GM06990 (cell line): ENCODE results near the gene PRRG3.
"Not testable (repeated sequence)": the region's sequence is repeated elsewhere in the genome, so short reads cannot be mapped to it uniquely, and the experiment has no call there.

ENCODE experiments used
- DNase-seq: peaks from one replicate; pipeline ENCODE4 v3.0.0-alpha.2; 2011; ENCODE audit not compliant: insufficient read length; ENCODE audit errors: extremely low read depth
- H3K27me3 ChIP-seq: replicated peaks from 2 replicates; pipeline ENCODE4 v1.6.0; 2011; ENCODE audit warnings: low read length; ENCODE audit not compliant: control insufficient read depth, insufficient read depth
- H3K36me3 ChIP-seq: 2 replicates; pipeline ENCODE4 v1.5.1; 2011; ENCODE audit warnings: low read length; ENCODE audit not compliant: control insufficient read depth, insufficient read depth
- H3K4me3 ChIP-seq: replicated peaks from 2 replicates; pipeline ENCODE4 v1.5.1; 2011; ENCODE audit warnings: low read depth, mild to moderate bottlenecking, control low read depth, low read length
- CTCF ChIP-seq: IDR thresholded peaks from 2 replicates; pipeline ENCODE4 v1.5.1; 2011; ENCODE audit warnings: low read length, control low read depth, mild to moderate bottlenecking, inconsistent platforms; ENCODE audit not compliant: insufficient read depth, poor library complexity, severe bottlenecking

Gene PRRG3

GRCh38 chrX:151687635-151688034, 7.6 kb upstream of the PRRG3 start:
- Histone ChIP-seq H3K4me3 (no peak overlapping the region), H3K27me3 (no peaks in the 10 kb centered on the region), H3K36me3 (no peaks in the 10 kb centered on the region)
- DNase-seq, result no peak
- no peak for TF ChIP-seq CTCF

GRCh38 chrX:151688695-151689094, 6.6 kb upstream of the PRRG3 start:
- no peaks in the 10 kb centered on the region for H3K36me3 ChIP-seq
- TF ChIP-seq CTCF, result no peak

GRCh38 chrX:151692825-151693224, 2.4 kb upstream of the PRRG3 start:
- DNase-seq, result no peak
- no peak for TF ChIP-seq CTCF
- Histone ChIP-seq H3K4me3 (no peak overlapping the region), H3K36me3 (no peaks in the 10 kb centered on the region), H3K27me3 (no peaks in the 10 kb centered on the region)

More at GRCh38 chrX:151688695-151689094, 6.6 kb upstream of the PRRG3 start:
- DNase-seq, result no peak
- H3K4me3 ChIP-seq, result no peak overlapping the region
- no peaks in the 10 kb centered on the region for H3K27me3 ChIP-seq

GRCh38 chrX:151694121-151694520, 1.1 kb upstream of the PRRG3 start:
- TF ChIP-seq CTCF, result no peak
- Histone ChIP-seq H3K27me3 (no peaks in the 10 kb centered on the region), H3K36me3 (no peaks in the 10 kb centered on the region), H3K4me3 (no peak overlapping the region)
- no peak for DNase-seq

GRCh38 chrX:151695583-151696340, 504 bp downstream of the PRRG3 start:
- H3K27me3 ChIP-seq, result no peaks in the 10 kb centered on the region
- H3K4me3 ChIP-seq, result no peak overlapping the region
- no peaks in the 10 kb centered on the region for H3K36me3 ChIP-seq
- no peak for DNase-seq
- TF ChIP-seq CTCF, result no peak

GRCh38 chrX:151697082-151697481, 1.8 kb downstream of the PRRG3 start:
- not testable (repeated sequence) for DNase-seq, H3K4me3 ChIP-seq, H3K36me3 ChIP-seq, H3K27me3 ChIP-seq
